ENCODE results near the gene TRIM2.

Gene TRIM2

GRCh38 chr4:153207027-153207426 is 2.8 kb downstream of the TRIM2 start:
- no peaks in the 10 kb centered on the region for H3K9me3 ChIP-seq (ENCODE audit: control insufficient read depth in 1 of 2, low read length in 2 of 2)

GRCh38 chr4:153207567-153207966 is 3.3 kb downstream of the TRIM2 start:
- H3K36me3 ChIP-seq (ENCODE audit: control insufficient read depth in 1 of 2, insufficient read depth in 2 of 2, low read length in 2 of 2), result no peaks in the 10 kb centered on the region
- no peak overlapping the region for H3K27ac ChIP-seq (ENCODE audit: low read depth, low read length)
- peaks cover 4 to 12% of the 10 kb centered on the region in 2 donors for H3K4me1 ChIP-seq (ENCODE audit: control insufficient read depth in 1 of 2, insufficient read depth in 2 of 2, low read length in 2 of 2)
- H3K27me3 ChIP-seq (ENCODE audit: control insufficient read depth in 1 of 2, insufficient read depth in 2 of 2, low read length in 2 of 2), result no peaks in the 10 kb centered on the region
- no peaks in the 10 kb centered on the region for H3K9me3 ChIP-seq (ENCODE audit: control insufficient read depth in 1 of 2, low read length in 2 of 2)
- peak overlapping the region; percentile 35 to 94 for H3K9ac ChIP-seq (ENCODE audit: low read depth in 1 of 2, low read length in 2 of 2)
- peak overlapping the region; percentile 33 to 81 for H3K4me3 ChIP-seq (ENCODE audit: low read depth in 1 of 2, low read length in 2 of 2)

More at GRCh38 chr4:153207027-153207426, 2.8 kb downstream of the TRIM2 start:
- Histone ChIP-seq H3K27ac (ENCODE audit: low read depth, low read length) (no peak overlapping the region), H3K27me3 (ENCODE audit: control insufficient read depth in 1 of 2, insufficient read depth in 2 of 2, low read length in 2 of 2) (no peaks in the 10 kb centered on the region), H3K4me1 (ENCODE audit: control insufficient read depth in 1 of 2, insufficient read depth in 2 of 2, low read length in 2 of 2) (peaks cover 4 to 12% of the 10 kb centered on the region in 2 donors), H3K36me3 (ENCODE audit: control insufficient read depth in 1 of 2, insufficient read depth in 2 of 2, low read length in 2 of 2) (no peaks in the 10 kb centered on the region), H3K9ac (ENCODE audit: low read depth in 1 of 2, low read length in 2 of 2) (peak overlapping the region; percentile 35 to 94), H3K4me3 (ENCODE audit: low read depth in 1 of 2, low read length in 2 of 2) (peak overlapping the region; percentile 68 to 81)

- Histone ChIP-seq H3K27me3 (ENCODE audit: control insufficient read depth in 1 of 2, insufficient read depth in 2 of 2, low read length in 2 of 2) (no peaks in the 10 kb centered on the region), H3K36me3 (ENCODE audit: control insufficient read depth in 1 of 2, insufficient read depth in 2 of 2, low read length in 2 of 2) (no peaks in the 10 kb centered on the region), H3K4me1 (ENCODE audit: control insufficient read depth in 1 of 2, insufficient read depth in 2 of 2, low read length in 2 of 2) (peaks cover 4 to 12% of the 10 kb centered on the region in 2 donors), H3K4me3 (ENCODE audit: low read depth in 1 of 2, low read length in 2 of 2) (no peak overlapping the region), H3K9ac (ENCODE audit: low read depth in 1 of 2, low read length in 2 of 2) (no peak overlapping the region), H3K9me3 (ENCODE audit: control insufficient read depth in 1 of 2, low read length in 2 of 2) (no peaks in the 10 kb centered on the region), H3K27ac (ENCODE audit: low read depth, low read length) (no peak overlapping the region)
Measured at GRCh38 chr4:153209410-153209809, 5.2 kb downstream of the TRIM2 start.

GRCh38 chr4:153210727-153211126 is 6.5 kb downstream of the TRIM2 start:
- no peaks in the 10 kb centered on the region for H3K9me3 ChIP-seq (ENCODE audit: control insufficient read depth in 1 of 2, low read length in 2 of 2)
- H3K36me3 ChIP-seq (ENCODE audit: control insufficient read depth in 1 of 2, insufficient read depth in 2 of 2, low read length in 2 of 2), result no peaks in the 10 kb centered on the region
- no peak overlapping the region for H3K4me3 ChIP-seq (ENCODE audit: low read depth in 1 of 2, low read length in 2 of 2)
- peaks cover 4 to 15% of the 10 kb centered on the region in 2 donors for H3K4me1 ChIP-seq (ENCODE audit: control insufficient read depth in 1 of 2, insufficient read depth in 2 of 2, low read length in 2 of 2)
- no peak overlapping the region for H3K27ac ChIP-seq (ENCODE audit: low read depth, low read length)
- no peaks in the 10 kb centered on the region for H3K27me3 ChIP-seq (ENCODE audit: control insufficient read depth in 1 of 2, insufficient read depth in 2 of 2, low read length in 2 of 2)
- no peak overlapping the region for H3K9ac ChIP-seq (ENCODE audit: low read depth in 1 of 2, low read length in 2 of 2)

DNA sequence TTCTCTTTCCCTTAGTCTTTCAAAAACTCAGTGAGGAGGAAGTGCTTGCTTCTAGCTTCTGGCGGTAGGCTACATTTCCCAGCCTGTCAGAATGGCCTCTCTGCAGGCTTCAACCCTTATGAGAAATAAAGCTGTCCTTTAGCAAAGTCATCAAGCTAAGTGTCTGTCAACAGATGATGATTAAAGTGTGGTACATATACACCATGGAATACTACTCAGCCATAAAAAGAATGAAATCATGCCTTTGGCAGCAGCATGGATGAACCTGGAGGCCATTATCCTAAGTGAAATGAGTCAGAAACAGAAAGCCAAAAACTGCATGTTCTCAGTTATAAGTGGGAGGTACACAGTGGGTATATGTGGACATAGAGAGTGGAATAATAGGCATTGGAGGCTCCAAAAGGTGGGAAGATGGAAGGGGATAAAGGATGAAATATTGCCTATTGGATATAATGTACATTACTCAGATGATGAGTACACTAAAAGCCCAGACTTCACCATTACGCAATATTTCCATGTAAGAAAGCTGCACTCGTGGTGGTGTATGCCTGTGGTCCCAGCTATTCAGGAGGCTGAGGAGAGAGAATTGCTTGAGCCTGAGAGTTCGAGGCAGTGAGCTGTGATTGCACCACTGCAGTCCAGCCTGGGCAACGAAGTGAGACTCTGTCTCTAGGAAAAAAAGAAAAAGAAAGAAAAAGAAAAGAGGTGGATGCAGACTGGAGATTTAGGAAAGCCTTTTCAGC is 7.9 kb downstream of the TRIM2 start:
- Histone ChIP-seq H3K9me3 (ENCODE audit: control insufficient read depth in 1 of 2, low read length in 2 of 2) (no peaks in the 10 kb centered on the region), H3K4me3 (ENCODE audit: low read depth in 1 of 2, low read length in 2 of 2) (no peak overlapping the region), H3K36me3 (ENCODE audit: control insufficient read depth in 1 of 2, insufficient read depth in 2 of 2, low read length in 2 of 2) (no peaks in the 10 kb centered on the region), H3K4me1 (ENCODE audit: control insufficient read depth in 1 of 2, insufficient read depth in 2 of 2, low read length in 2 of 2) (peaks cover under 1 to 15% of the 10 kb centered on the region in 2 donors), H3K9ac (ENCODE audit: low read depth in 1 of 2, low read length in 2 of 2) (no peak overlapping the region), H3K27ac (ENCODE audit: low read depth, low read length) (no peak overlapping the region), H3K27me3 (ENCODE audit: control insufficient read depth in 1 of 2, insufficient read depth in 2 of 2, low read length in 2 of 2) (no peaks in the 10 kb centered on the region)

GRCh38 chr4:153212736-153213135 is 8.5 kb downstream of the TRIM2 start:
- Histone ChIP-seq H3K27ac (ENCODE audit: low read depth, low read length) (no peak overlapping the region), H3K4me3 (ENCODE audit: low read depth in 1 of 2, low read length in 2 of 2) (no peak overlapping the region), H3K27me3 (ENCODE audit: control insufficient read depth in 1 of 2, insufficient read depth in 2 of 2, low read length in 2 of 2) (no peaks in the 10 kb centered on the region), H3K9me3 (ENCODE audit: control insufficient read depth in 1 of 2, low read length in 2 of 2) (no peaks in the 10 kb centered on the region), H3K9ac (ENCODE audit: low read depth in 1 of 2, low read length in 2 of 2) (no peak overlapping the region), H3K4me1 (ENCODE audit: control insufficient read depth in 1 of 2, insufficient read depth in 2 of 2, low read length in 2 of 2) (peaks cover 0 to 16% of the 10 kb centered on the region in 2 donors), H3K36me3 (ENCODE audit: control insufficient read depth in 1 of 2, insufficient read depth in 2 of 2, low read length in 2 of 2) (no peaks in the 10 kb centered on the region)

GRCh38 chr4:153215921-153216320 is 11.7 kb downstream of the TRIM2 start:
- Histone ChIP-seq H3K4me3 (ENCODE audit: low read depth in 1 of 2, low read length in 2 of 2) (no peak overlapping the region), H3K9ac (ENCODE audit: low read depth in 1 of 2, low read length in 2 of 2) (no peak overlapping the region), H3K36me3 (ENCODE audit: control insufficient read depth in 1 of 2, insufficient read depth in 2 of 2, low read length in 2 of 2) (no peaks in the 10 kb centered on the region), H3K27me3 (ENCODE audit: control insufficient read depth in 1 of 2, insufficient read depth in 2 of 2, low read length in 2 of 2) (no peaks in the 10 kb centered on the region), H3K4me1 (ENCODE audit: control insufficient read depth in 1 of 2, insufficient read depth in 2 of 2, low read length in 2 of 2) (peaks cover 11 to 22% of the 10 kb centered on the region in 2 donors), H3K9me3 (ENCODE audit: control insufficient read depth in 1 of 2, low read length in 2 of 2) (no peaks in the 10 kb centered on the region), H3K27ac (ENCODE audit: low read depth, low read length) (no peak overlapping the region)

DNA sequence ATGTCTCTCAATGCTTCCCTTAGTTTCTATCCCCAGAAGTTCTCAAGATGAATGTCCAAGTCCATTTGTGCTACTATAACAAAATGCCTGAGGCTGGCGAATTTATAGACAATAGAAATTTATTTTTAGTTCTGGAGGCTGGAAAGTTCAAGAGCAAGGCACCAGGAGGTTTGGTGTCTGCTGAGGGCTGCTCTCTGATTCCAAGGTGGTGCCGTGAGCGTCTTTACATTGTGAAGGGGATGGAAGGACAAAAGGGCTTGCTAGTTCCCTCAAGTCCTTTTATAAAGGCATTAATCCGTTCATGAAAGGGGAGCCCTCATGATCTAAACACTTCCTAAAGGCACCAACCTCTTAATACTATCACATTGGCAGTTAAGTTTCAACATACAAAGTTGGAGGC is 12.3 kb downstream of the TRIM2 start:
- Histone ChIP-seq H3K27ac (ENCODE audit: low read depth, low read length) (no peak overlapping the region), H3K4me1 (ENCODE audit: control insufficient read depth in 1 of 2, insufficient read depth in 2 of 2, low read length in 2 of 2) (peaks cover 15 to 27% of the 10 kb centered on the region in 2 donors)

DNA sequence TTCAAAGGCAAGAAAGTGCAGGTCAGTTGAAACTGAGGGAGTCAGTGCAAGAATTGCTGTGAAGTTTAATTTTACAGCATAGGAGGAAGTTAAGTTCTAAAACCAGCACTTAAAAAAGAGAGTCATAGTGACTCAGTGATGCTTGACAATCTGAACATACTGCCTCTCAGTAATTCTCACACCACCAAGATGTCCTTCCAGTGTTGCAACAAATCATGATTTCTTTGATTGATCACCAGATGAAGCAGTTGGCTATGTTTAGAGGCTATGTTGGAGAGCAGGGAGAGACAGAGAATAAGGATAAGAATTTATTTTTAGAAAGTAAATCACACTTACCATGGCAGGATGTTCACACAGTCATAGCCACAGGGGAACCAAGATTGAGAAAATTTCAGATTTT is 13.2 kb downstream of the TRIM2 start:
- Histone ChIP-seq H3K4me1 (ENCODE audit: control insufficient read depth in 1 of 2, insufficient read depth in 2 of 2, low read length in 2 of 2) (peaks cover 18 to 33% of the 10 kb centered on the region in 2 donors), H3K27me3 (ENCODE audit: control insufficient read depth in 1 of 2, insufficient read depth in 2 of 2, low read length in 2 of 2) (peaks cover 0 to under 1% of the 10 kb centered on the region in 2 donors), H3K9me3 (ENCODE audit: control insufficient read depth in 1 of 2, low read length in 2 of 2) (no peaks in the 10 kb centered on the region), H3K27ac (ENCODE audit: low read depth, low read length) (no peak overlapping the region), H3K36me3 (ENCODE audit: control insufficient read depth in 1 of 2, insufficient read depth in 2 of 2, low read length in 2 of 2) (no peaks in the 10 kb centered on the region), H3K4me3 (ENCODE audit: low read depth in 1 of 2, low read length in 2 of 2) (no peak overlapping the region), H3K9ac (ENCODE audit: low read depth in 1 of 2, low read length in 2 of 2) (no peak overlapping the region)

More for the DNA sequence above, 12.3 kb downstream of the TRIM2 start:
- no peaks in the 10 kb centered on the region for H3K9me3 ChIP-seq (ENCODE audit: control insufficient read depth in 1 of 2, low read length in 2 of 2)
- H3K9ac ChIP-seq (ENCODE audit: low read depth in 1 of 2, low read length in 2 of 2), result no peak overlapping the region
- H3K4me3 ChIP-seq (ENCODE audit: low read depth in 1 of 2, low read length in 2 of 2), result no peak overlapping the region
- H3K36me3 ChIP-seq (ENCODE audit: control insufficient read depth in 1 of 2, insufficient read depth in 2 of 2, low read length in 2 of 2), result no peaks in the 10 kb centered on the region
- no peaks in the 10 kb centered on the region for H3K27me3 ChIP-seq (ENCODE audit: control insufficient read depth in 1 of 2, insufficient read depth in 2 of 2, low read length in 2 of 2)

DNA sequence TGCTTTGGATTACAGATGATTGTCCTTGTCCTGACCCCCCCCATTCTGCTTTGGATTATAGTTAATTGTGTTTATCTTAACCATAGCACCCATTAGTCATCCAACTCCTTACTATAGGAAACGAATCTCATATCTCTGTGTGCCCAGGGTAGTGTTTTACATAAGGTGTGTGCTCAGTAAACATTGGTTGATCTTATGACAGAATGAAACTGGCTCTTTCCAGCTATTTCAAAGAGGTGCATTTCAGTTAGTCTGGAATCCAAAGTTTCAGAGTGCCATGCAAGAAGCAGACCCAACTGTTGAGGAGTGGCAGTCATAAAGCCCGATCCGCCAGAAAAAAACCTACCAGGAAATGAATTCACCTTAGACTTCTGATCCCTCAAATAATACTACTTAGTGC is 14.7 kb downstream of the TRIM2 start:
- peaks cover 0 to 3% of the 10 kb centered on the region in 2 donors for H3K27me3 ChIP-seq (ENCODE audit: control insufficient read depth in 1 of 2, insufficient read depth in 2 of 2, low read length in 2 of 2)
- H3K4me1 ChIP-seq (ENCODE audit: control insufficient read depth in 1 of 2, insufficient read depth in 2 of 2, low read length in 2 of 2), result peaks cover 21 to 40% of the 10 kb centered on the region in 2 donors
- H3K4me3 ChIP-seq (ENCODE audit: low read depth in 1 of 2, low read length in 2 of 2), result no peak overlapping the region
- no peaks in the 10 kb centered on the region for H3K9me3 ChIP-seq (ENCODE audit: control insufficient read depth in 1 of 2, low read length in 2 of 2)
- peak overlapping the region; percentile 47 for H3K27ac ChIP-seq (ENCODE audit: low read depth, low read length)
- H3K36me3 ChIP-seq (ENCODE audit: control insufficient read depth in 1 of 2, insufficient read depth in 2 of 2, low read length in 2 of 2), result no peaks in the 10 kb centered on the region
- peak overlapping the region in 1 of 2 donors; percentile 37 for H3K9ac ChIP-seq (ENCODE audit: low read depth in 1 of 2, low read length in 2 of 2)
